Adrenal gland (tissue), 5 donors: ENCODE data around the gene PCSK1.

Source experiments
- CTCF ChIP-seq, 6 experiments: fragments of 450-650 bp in 4 of 6; fragments of 200-600 bp in 2 of 6; sonication (generic) in 1 of 6; IDR thresholded peaks; 1 replicate in 5 of 6; 2 replicates in 1 of 6; pipeline versions ENCODE4 v1.5.1 to v1.8.0; 2016 to 2021; ENCODE audit warnings: antibody characterized with exemption in 6 of 6, mild to moderate bottlenecking in 2 of 6, moderate library complexity in 1 of 6
- POLR2A ChIP-seq, 2 donors: fragments of 450-650 bp; IDR thresholded peaks; one replicate each; pipeline ENCODE4 v1.6.1; 2017; ENCODE audit warnings: antibody characterized with exemption in 2 of 2, mild to moderate bottlenecking in 2 of 2, moderate library complexity in 1 of 2
- donor health status: DM: no; HTN: no; CAD: no.

- TF ChIP-seq CTCF (IDR thresholded peaks at IDR 0.05) (no peak), POLR2A (IDR thresholded peaks at IDR 0.05) (no peak)
Observed at GRCh38 chr5:96458176-96458575, 25.1 kb upstream of the PCSK1 start.
